ENCODE results near the gene ARHGEF10L. TPM values are rescaled to one million over a fixed set of nuclear protein-coding genes. Genes with fewer than 3 reads are reported as not detected.

ARHGEF10L gene
- polyA plus RNA-seq, 1 donor (not counting 4 experiments of a cell fraction or from before 2014, with no cell fraction given): 2.4 TPM

- no peak for FAIRE-seq
- Histone ChIP-seq H3K9ac (ENCODE audit: control insufficient read depth, extremely low read depth, insufficient read depth, low read length) (no peak overlapping the region), H3K4me1 (ENCODE audit: control insufficient read depth, extremely low read depth, insufficient read depth, low read length) (peaks cover 4% of the 10 kb centered on the region)
Observed at GRCh38 chr1:17576519-17576853, 37.0 kb downstream of the ARHGEF10L start.

GRCh38 chr1:17577907-17578297 is 38.4 kb downstream of the ARHGEF10L start:
- peaks cover 3% of the 10 kb centered on the region for H4K20me1 ChIP-seq (ENCODE audit: control insufficient read depth, extremely low read depth, insufficient read depth, low read length)
- no peak overlapping the region for H3K9ac ChIP-seq (ENCODE audit: control insufficient read depth, extremely low read depth, insufficient read depth, low read length)
- no peak overlapping the region for H3K27ac ChIP-seq (ENCODE audit: control insufficient read depth, insufficient read depth, low read length)
- H3K79me2 ChIP-seq (ENCODE audit: control insufficient read depth, insufficient read depth, low read length): no peaks in the 10 kb centered on the region
- H3K27me3 ChIP-seq (ENCODE audit: control insufficient read depth, extremely low read depth, insufficient read depth, low read length): no peaks in the 10 kb centered on the region
- FAIRE-seq: no peak
- no peaks in the 10 kb centered on the region for H3K9me3 ChIP-seq (ENCODE audit: control insufficient read depth, low read depth, low read length)
- H3K4me3 ChIP-seq (ENCODE audit: control insufficient read depth in 2 of 3, extremely low read depth in 1 of 3, insufficient read depth in 2 of 3, low read depth in 1 of 3, low read length in 3 of 3): no peak overlapping the region
- H2AFZ ChIP-seq (ENCODE audit: control insufficient read depth, low read length): no peak overlapping the region
- dilution Hi-C loops (cut with MboI; ENCODE audit: extremely low pct_ligation_motif_present, low sequenced_read_pairs): no loop called here
- H3K4me1 ChIP-seq (ENCODE audit: control insufficient read depth, extremely low read depth, insufficient read depth, low read length): peaks cover 18% of the 10 kb centered on the region
- TF ChIP-seq CTCF (optimal IDR thresholded peaks at IDR 0.05 in 1 of 3, IDR thresholded peaks at IDR 0.05 in 1 of 3, conservative IDR thresholded peaks at IDR 0.05 in 1 of 3; ENCODE audit: extremely low read depth in 1 of 3, insufficient read depth in 2 of 3, low read length in 3 of 3) (no peak), EZH2 (IDR thresholded peaks at IDR 0.05; ENCODE audit: low read length) (no peak)
- DNase-seq (ENCODE audit: low read depth, low spot score): no peak
- H3K36me3 ChIP-seq (ENCODE audit: control insufficient read depth in 2 of 2, extremely low read depth in 1 of 2, insufficient read depth in 2 of 2, low read length in 2 of 2): no peaks in the 10 kb centered on the region
- no peak overlapping the region for H3K4me2 ChIP-seq (ENCODE audit: control insufficient read depth, extremely low read depth, insufficient read depth, low read depth, low read length)
- H3K9me1 ChIP-seq (ENCODE audit: control insufficient read depth, extremely low read depth, insufficient read depth, low read length): peaks cover 7% of the 10 kb centered on the region

More at GRCh38 chr1:17576519-17576853, 37.0 kb downstream of the ARHGEF10L start:
- Histone ChIP-seq H3K9me3 (ENCODE audit: control insufficient read depth, low read depth, low read length) (no peaks in the 10 kb centered on the region), H4K20me1 (ENCODE audit: control insufficient read depth, extremely low read depth, insufficient read depth, low read length) (no peaks in the 10 kb centered on the region), H3K27ac (ENCODE audit: control insufficient read depth, insufficient read depth, low read length) (no peak overlapping the region), H2AFZ (ENCODE audit: control insufficient read depth, low read length) (no peak overlapping the region), H3K4me2 (ENCODE audit: control insufficient read depth, extremely low read depth, insufficient read depth, low read depth, low read length) (no peak overlapping the region), H3K9me1 (ENCODE audit: control insufficient read depth, extremely low read depth, insufficient read depth, low read length) (no peaks in the 10 kb centered on the region), H3K36me3 (ENCODE audit: control insufficient read depth in 2 of 2, extremely low read depth in 1 of 2, insufficient read depth in 2 of 2, low read length in 2 of 2) (no peaks in the 10 kb centered on the region), H3K27me3 (ENCODE audit: control insufficient read depth, extremely low read depth, insufficient read depth, low read length) (no peaks in the 10 kb centered on the region), H3K79me2 (ENCODE audit: control insufficient read depth, insufficient read depth, low read length) (no peaks in the 10 kb centered on the region), H3K4me3 (ENCODE audit: control insufficient read depth in 2 of 3, extremely low read depth in 1 of 3, insufficient read depth in 2 of 3, low read depth in 1 of 3, low read length in 3 of 3) (no peak overlapping the region)
- no peak for TF ChIP-seq EZH2 (IDR thresholded peaks at IDR 0.05; ENCODE audit: low read length)
- no peak for TF ChIP-seq CTCF (optimal IDR thresholded peaks at IDR 0.05 in 1 of 3, IDR thresholded peaks at IDR 0.05 in 1 of 3, conservative IDR thresholded peaks at IDR 0.05 in 1 of 3; ENCODE audit: extremely low read depth in 1 of 3, insufficient read depth in 2 of 3, low read length in 3 of 3)
- dilution Hi-C loops (cut with MboI; ENCODE audit: extremely low pct_ligation_motif_present, low sequenced_read_pairs): no loop called here
- no peak for DNase-seq (ENCODE audit: low read depth, low spot score)

All from keratinocyte (primary cell).